HT-29 (cell line): ENCODE measurements around the gene DUSP2. TPM values are rescaled to one million over a fixed set of nuclear protein-coding genes. Genes with fewer than 3 reads are reported as not detected.
A peak's percentile ranks its signal among the peaks of the same experiment; 100 is the strongest.

Experiments used
- DNase-seq: peaks from one replicate; pipeline ENCODE4 v3.0.0-alpha.2; 2015; ENCODE audit warnings: low spot score
- total RNA-seq: library from RNA; depleted of rRNA; stranded (reverse); fragments of >200 nt; shearing (Covaris generic); gene quantifications from 2 replicates; pipeline ENCODE4 v1.2.3, GENCODE V29; 2014; rRNA removed

DUSP2 gene
- total RNA-seq, 1 experiment from 2014 or later, result 73.5 TPM

DNA sequence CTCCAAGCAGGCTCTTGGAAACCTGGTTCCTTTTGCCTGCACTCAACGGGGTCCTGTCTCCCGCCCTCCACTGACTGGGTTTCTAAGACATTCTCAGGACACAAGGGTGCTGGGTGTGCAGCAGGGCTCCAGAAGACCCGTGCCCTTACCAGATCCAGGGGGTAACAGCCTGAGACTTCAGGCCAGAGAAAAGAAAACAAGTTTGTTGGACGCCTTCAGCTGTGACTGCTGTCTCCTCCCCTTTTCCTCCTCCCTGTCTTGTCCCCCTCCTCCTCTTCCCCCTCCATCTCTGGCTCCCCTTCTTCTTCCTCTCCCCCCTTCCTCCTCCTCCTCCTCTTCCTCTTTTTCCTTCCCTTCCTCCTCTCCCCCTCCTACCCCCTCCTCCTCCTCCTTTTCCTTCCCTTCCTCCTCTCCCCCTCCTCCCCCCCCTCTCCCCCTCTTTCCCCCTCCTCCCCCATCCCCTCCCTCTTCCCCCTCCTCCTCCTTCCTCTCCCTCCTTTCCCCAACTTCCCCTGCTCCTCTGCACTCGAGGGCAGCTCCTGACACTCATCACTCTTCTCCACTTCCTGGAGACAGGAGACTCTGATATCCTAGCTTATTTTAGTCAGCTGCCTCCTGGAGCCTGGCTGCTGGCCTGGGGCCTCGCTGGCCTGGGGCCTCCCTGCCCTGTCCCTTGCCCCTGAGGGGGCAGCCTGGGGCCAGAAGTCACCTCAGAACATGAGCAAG, 41.3 kb downstream of the DUSP2 start:
- no peak for DNase-seq

DNA sequence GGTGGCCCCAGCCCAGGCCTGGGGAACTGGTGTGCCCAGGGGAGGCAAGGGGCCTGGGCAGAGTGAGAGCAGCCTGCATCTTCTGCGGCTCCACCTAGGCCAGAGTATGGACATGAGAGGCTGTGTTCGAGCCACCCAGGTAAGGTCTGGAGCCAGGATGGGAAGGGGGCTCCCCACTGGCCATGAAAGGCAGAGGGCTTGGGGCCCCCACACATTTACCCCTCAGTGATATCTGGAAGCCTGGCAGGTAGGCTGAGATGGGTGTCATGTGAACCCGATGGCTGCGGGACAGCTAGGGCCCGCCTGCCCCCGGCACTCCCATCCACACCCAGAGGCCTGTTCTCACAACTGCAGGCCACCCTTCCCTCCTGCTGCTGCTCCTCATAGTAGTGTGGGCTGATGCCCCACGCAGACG, 42.0 kb downstream of the DUSP2 start:
- no peak for DNase-seq

- no peak for DNase-seq
Observed at GRCh38 chr2:96102596-96103186, 42.5 kb downstream of the DUSP2 start.

DNA sequence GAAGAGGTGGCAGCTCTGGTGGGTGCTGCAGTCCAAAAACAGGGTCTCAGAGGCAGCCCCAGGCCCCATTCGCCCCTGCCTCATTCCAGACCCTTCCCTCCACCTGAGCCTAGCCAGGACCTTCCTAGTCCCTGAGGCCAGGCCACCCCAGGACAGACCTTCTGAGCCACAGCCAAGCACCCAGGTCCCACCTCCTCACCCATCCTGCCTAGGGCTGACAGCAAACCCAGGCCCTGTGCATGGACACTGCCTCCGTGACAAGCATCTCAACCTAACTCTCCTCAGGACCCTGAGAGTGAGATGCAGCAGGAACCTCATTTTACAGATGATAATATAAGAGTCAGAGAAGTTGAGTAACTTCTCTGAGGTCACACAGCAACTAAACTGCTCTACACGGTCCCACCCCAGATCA, 44.3 kb downstream of the DUSP2 start:
- no peak for DNase-seq

DNA sequence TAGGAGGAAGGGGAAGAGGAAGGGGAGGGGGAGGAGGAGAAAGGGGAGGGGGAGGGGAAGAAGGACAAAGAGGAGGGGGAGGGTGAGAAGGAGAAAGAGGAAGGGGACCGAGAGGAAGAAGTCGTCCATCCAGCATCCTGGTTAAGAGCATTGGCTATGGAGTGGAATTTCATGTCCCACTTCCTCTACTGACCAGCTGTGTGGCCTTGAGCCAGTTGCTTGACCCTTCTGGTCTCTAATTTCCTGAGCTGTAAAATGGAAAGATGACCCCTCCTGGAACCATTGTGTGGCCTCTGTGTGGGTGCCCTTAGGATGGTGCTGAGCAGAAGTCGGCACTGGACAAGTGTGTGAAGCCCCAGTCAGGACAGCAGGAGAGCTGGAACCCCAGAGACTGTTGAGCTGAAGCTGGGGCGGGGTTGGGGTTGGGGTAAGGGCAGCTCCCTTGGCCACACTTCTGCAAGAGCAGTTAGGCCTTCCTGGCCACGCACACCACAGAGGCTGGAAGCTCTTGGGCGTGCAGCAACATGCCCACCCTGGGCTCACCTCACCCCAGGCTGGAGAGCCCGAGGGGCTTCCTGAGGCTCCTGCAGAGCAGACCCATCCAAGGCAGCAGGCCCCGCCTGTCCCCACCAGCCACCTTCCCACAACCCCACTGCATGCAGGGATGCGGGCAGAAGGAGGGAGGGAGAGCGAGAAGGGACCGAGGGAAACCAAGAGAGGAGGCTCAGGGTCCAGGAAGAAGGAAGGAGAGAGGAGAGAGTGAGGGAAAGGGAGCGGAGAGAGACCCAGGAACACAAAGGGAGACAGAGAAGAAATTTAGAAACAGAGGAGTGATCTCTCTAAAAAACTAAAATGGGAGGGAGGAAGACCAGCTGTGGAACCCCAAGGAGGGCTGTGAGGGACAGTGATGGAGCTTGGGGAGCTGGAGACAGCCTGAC, 45.1 kb downstream of the DUSP2 start:
- DNase-seq, result no peak

GRCh38 chr2:96098900-96099590, 46.2 kb downstream of the DUSP2 start:
- DNase-seq, result no peak

DNA sequence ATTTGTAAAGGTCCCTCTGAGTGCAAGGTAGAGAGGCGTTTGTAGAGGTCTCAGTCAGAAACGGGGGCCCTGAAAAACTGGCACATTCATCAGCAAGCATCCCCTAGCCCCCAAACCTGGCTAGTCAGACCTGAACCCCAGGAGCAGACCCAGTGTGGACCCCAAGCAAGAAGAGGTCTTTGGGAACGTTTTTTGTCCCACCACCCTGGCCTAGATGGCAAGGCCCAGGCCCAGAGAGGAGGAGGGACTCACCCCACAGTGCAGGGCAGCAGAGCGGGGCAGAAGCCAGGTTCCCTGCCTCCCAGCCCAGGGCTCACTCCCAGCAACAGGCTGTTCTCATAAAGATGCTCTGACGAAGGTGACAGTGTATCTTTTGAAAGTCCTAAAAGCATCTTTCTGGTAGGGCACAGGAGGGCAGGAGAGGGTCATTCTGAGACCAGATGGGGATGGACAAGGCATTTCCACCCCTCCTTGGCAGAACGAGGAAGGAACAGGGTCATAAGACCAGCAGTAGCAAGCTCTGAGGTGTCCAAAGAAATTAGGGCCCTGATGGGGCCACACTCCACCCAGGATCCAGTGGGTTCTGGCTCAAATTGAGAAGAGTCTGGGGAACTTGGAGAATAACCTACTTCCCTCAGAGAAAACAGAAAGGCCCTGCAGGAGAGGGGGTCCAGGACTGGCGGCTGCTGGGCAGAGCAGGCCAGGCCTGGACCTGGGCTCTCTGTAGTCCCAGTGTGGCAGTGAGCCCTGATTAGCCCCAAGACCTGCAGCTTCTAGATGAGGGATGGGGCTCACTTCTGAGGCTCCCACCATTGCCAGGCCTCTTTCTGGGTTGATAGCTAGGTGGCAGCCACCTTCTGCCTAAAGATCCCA, 47.1 kb downstream of the DUSP2 start:
- DNase-seq, result no peak

DNA sequence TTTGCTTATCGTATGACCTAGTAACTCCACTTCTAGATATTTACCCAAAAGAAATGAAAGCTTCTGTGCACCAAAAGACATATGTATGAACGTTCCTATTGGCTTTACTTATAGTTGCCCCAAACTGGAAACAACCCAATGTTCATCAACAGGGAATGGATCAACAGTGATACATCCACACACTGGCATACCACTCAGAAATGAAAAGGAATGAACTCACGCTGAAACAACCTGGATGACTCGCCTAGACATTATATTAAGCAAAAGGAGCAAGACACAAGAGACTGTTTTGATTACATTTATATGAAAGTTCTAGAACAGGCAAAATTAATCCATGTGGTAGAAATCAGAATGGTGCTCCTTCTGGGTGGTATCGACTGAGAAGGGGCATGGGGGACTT, 47.8 kb downstream of the DUSP2 start:
- no peak for DNase-seq

GRCh38 chr2:96095116-96095636, 50.1 kb downstream of the DUSP2 start:
- DNase-seq, result peak; percentile 49

GRCh38 chr2:96093528-96093927, 51.7 kb downstream of the DUSP2 start:
- DNase-seq, result no peak

Other genes starting within 250 kb of the DUSP2 start
- 7.3 and 9.8 TPM in 2 replicates for gene ANKRD36C, start 153.6 kb downstream of the DUSP2 start, total RNA-seq
- not detected in 2 replicates for gene GPAT2, start 110.5 kb downstream of the DUSP2 start, total RNA-seq
- 0.46 TPM in 1 of 2 replicates, not detected in the other for gene ADRA2B, start 28.9 kb downstream of the DUSP2 start, total RNA-seq
- 0.18 and 2.5 TPM in 2 replicates for gene ASTL, start 6.9 kb downstream of the DUSP2 start, total RNA-seq
- 133 and 166 TPM in 2 replicates for gene STARD7, start 63.4 kb upstream of the DUSP2 start, total RNA-seq
- 26.2 and 33.1 TPM in 2 replicates for gene TMEM127, start 120.6 kb upstream of the DUSP2 start, total RNA-seq
- gene CIAO1, start 120.8 kb upstream of the DUSP2 start, total RNA-seq, result 169 and 197 TPM in 2 replicates
- gene SNRNP200, start 160.1 kb upstream of the DUSP2 start, total RNA-seq, result 82.2 and 86.3 TPM in 2 replicates
- gene ITPRIPL1, start 179.9 kb upstream of the DUSP2 start, total RNA-seq, result not detected in 2 replicates
- gene NCAPH, start 190.3 kb upstream of the DUSP2 start, total RNA-seq, result 24.5 and 28.6 TPM in 2 replicates